ENCODE measurements around the gene TIPRL. TPM values are rescaled to one million over a fixed set of nuclear protein-coding genes. Genes with fewer than 3 reads are reported as not detected.

TIPRL gene
- total RNA-seq, 1 experiment from 2014 or later, result 50.0 TPM

- no peak for DNase-seq (ENCODE audit: low spot score)
- no TSS peak for BruUV-seq (replicated peaks)
- POLR2A ChIA-PET (ENCODE audit: low non-redundant PET), result no interaction called here
- Histone ChIP-seq H3K4me1 (ENCODE audit: insufficient read depth, low read length, poor library complexity, severe bottlenecking) (no peaks in the 10 kb centered on the region), H3K9me3 (ENCODE audit: low read depth, low read length, poor library complexity, severe bottlenecking) (no peaks in the 10 kb centered on the region), H3K4me3 (ENCODE audit: low read depth, low read length, poor library complexity, severe bottlenecking) (no peak overlapping the region), H3K27ac (ENCODE audit: low read depth, low read length, poor library complexity, severe bottlenecking) (no peak overlapping the region), H3K27me3 (replicated peaks; ENCODE audit: insufficient read depth, low read depth, low read length, poor library complexity) (no peaks in the 10 kb centered on the region), H3K36me3 (ENCODE audit: insufficient read depth, low read length, poor library complexity, severe bottlenecking) (peaks cover 45% of the 10 kb centered on the region)
- CTCF ChIA-PET, result no interaction called here
- TF ChIP-seq CTCF (conservative IDR thresholded peaks at IDR 0.05; ENCODE audit: low read depth, low read length) (no peak), EZH2 (IDR thresholded peaks at IDR 0.05; ENCODE audit: borderline replicate concordance, low read depth, low read length, poor library complexity, severe bottlenecking) (no peak)
- intact Hi-C loops (cut with micrococcal nuclease; ENCODE audit: unreplicated experiment), result no loop called here
Measured at GRCh38 chr1:168243636-168244212, 65.0 kb downstream of the TIPRL start.

DNA sequence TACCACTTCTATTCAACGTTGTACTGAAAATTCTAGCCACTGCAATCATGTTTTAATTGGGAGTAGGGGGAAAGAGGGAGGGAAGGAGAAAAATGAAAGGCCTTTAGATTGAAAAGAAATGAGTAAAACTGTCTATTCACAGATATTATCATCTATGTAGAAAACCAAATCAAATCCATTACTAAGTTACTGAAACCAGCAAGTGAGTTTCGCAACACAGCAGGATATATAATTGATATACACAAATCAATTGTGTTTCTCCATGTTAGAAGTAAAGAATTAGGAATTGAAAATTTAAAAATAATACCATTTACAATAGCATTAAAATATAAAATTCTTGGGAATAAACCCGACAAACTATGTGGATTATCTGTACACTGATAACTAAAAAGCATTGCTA, 66.3 kb downstream of the TIPRL start:
- peaks cover 35% of the 10 kb centered on the region for H3K36me3 ChIP-seq (ENCODE audit: insufficient read depth, low read length, poor library complexity, severe bottlenecking)
- POLR2A ChIA-PET (ENCODE audit: low non-redundant PET), result no interaction called here
- H3K4me3 ChIP-seq (ENCODE audit: low read depth, low read length, poor library complexity, severe bottlenecking), result no peak overlapping the region
- TSS peak; percentile 33 for BruUV-seq (replicated peaks)
- no peak for DNase-seq (ENCODE audit: low spot score)
- no peaks in the 10 kb centered on the region for H3K9me3 ChIP-seq (ENCODE audit: low read depth, low read length, poor library complexity, severe bottlenecking)
- no peak overlapping the region for H3K27ac ChIP-seq (ENCODE audit: low read depth, low read length, poor library complexity, severe bottlenecking)
- CTCF ChIA-PET, result no interaction called here
- intact Hi-C loops (cut with micrococcal nuclease; ENCODE audit: unreplicated experiment), result no loop called here
- no peaks in the 10 kb centered on the region for H3K27me3 ChIP-seq (replicated peaks; ENCODE audit: insufficient read depth, low read depth, low read length, poor library complexity)
- H3K4me1 ChIP-seq (ENCODE audit: insufficient read depth, low read length, poor library complexity, severe bottlenecking), result no peaks in the 10 kb centered on the region
- TF ChIP-seq CTCF (conservative IDR thresholded peaks at IDR 0.05; ENCODE audit: low read depth, low read length) (no peak), EZH2 (IDR thresholded peaks at IDR 0.05; ENCODE audit: borderline replicate concordance, low read depth, low read length, poor library complexity, severe bottlenecking) (no peak)

- ChIA-PET POLR2A (ENCODE audit: low non-redundant PET) (no interaction called here), CTCF (no interaction called here)
- H3K4me3 ChIP-seq (ENCODE audit: low read depth, low read length, poor library complexity, severe bottlenecking), result no peak overlapping the region
- H3K9me3 ChIP-seq (ENCODE audit: low read depth, low read length, poor library complexity, severe bottlenecking), result no peaks in the 10 kb centered on the region
- H3K4me1 ChIP-seq (ENCODE audit: insufficient read depth, low read length, poor library complexity, severe bottlenecking), result no peaks in the 10 kb centered on the region
- BruUV-seq (replicated peaks), result no TSS peak
- H3K27ac ChIP-seq (ENCODE audit: low read depth, low read length, poor library complexity, severe bottlenecking), result no peak overlapping the region
- TF ChIP-seq CTCF (conservative IDR thresholded peaks at IDR 0.05; ENCODE audit: low read depth, low read length), result no peak
- no peak for TF ChIP-seq EZH2 (IDR thresholded peaks at IDR 0.05; ENCODE audit: borderline replicate concordance, low read depth, low read length, poor library complexity, severe bottlenecking)
- no peaks in the 10 kb centered on the region for H3K27me3 ChIP-seq (replicated peaks; ENCODE audit: insufficient read depth, low read depth, low read length, poor library complexity)
- no peak for DNase-seq (ENCODE audit: low spot score)
- peaks cover 32% of the 10 kb centered on the region for H3K36me3 ChIP-seq (ENCODE audit: insufficient read depth, low read length, poor library complexity, severe bottlenecking)
- intact Hi-C loops (cut with micrococcal nuclease; ENCODE audit: unreplicated experiment), result no loop called here
Measured at GRCh38 chr1:168246506-168246905, 67.7 kb downstream of the TIPRL start.

Other genes with a start within 250 kb of the TIPRL start
- 31.9 and 32.0 TPM in 2 replicates for gene DCAF6, start 242.3 kb upstream of the TIPRL start, total RNA-seq (2021)
- gene MPC2, start 241.9 kb upstream of the TIPRL start, total RNA-seq (2021), result 56.2 and 56.5 TPM in 2 replicates
- 17.4 and 22.0 TPM in 2 replicates for gene GPR161, start 42.0 kb upstream of the TIPRL start, total RNA-seq (2021)
- gene SFT2D2, start 47.0 kb downstream of the TIPRL start, total RNA-seq (2021), result 59.8 and 62.8 TPM in 2 replicates
- 2.0 and 2.5 TPM in 2 replicates for gene TBX19, start 101.9 kb downstream of the TIPRL start, total RNA-seq (2021)